K562 (cell line): ENCODE results near the gene LBHD2. TPM values are rescaled to one million over a fixed set of nuclear protein-coding genes. Genes with fewer than 3 reads are reported as not detected.

Experiments used
- ATAC-seq: fragments of 200-7000 bp; cut with Tn5 transposase; 3 replicates; pipeline ENCODE4 v1.9.1; 2020; ENCODE audit warnings: moderate library complexity
- BruUV-seq: library from RNA; stranded (reverse); fragments of 400-500 nt; replicated peaks from 2 replicates; lab custom pipeline; 2021; lab: Mats Ljungman, UMichigan
- CTCF ChIA-PET: fragments of 300-600 bp; formaldehyde crosslinking; extraction: SDS; loops from one replicate; lab custom pipeline; 2021; ENCODE audit warnings: low intra/inter-chr PET ratio; lab: Yijun Ruan, JAX
- POLR2A ChIA-PET: fragments of 300-600, 350-650 bp; sonication (Branson Sonifier 250); formaldehyde crosslinking; extraction: SDS; loops from one replicate; lab custom pipeline; 2021; ENCODE audit warnings: antibody characterized with exemption, inconsistent platforms; lab: Yijun Ruan, JAX
- DNase-seq, 4 experiments: peaks; one replicate each; pipeline versions ENCODE4 v3.0.0 to v3.0.0-alpha.2; 2011 to 2018; ENCODE audit warnings: low spot score in 3 of 4, mixed read lengths in 3 of 4; ENCODE audit errors: extremely low read depth in 1 of 4
- FAIRE-seq: peaks from 2 replicates; lab custom pipeline; 2011; peaks lifted over from hg19 to GRCh38; lab: Jason Lieb, UNC
- H2AFZ ChIP-seq: 2 replicates; pipeline ENCODE4 v1.6.0; 2011; ENCODE audit warnings: low read depth, low read length, control low read depth, inconsistent platforms
- H3K27ac ChIP-seq: fragments of 200-600 bp; 3 replicates; pipeline ENCODE4 v1.8.0; 2011; ENCODE audit warnings: low read depth, mild to moderate bottlenecking, control low read depth, inconsistent platforms, low read length, moderate library complexity, mixed read lengths; ENCODE audit errors: extremely low read depth
- H3K27me3 ChIP-seq, 2 experiments: fragments of 300-600 bp in 1 of 2; 2 replicates in 1 of 2; 3 replicates in 1 of 2; pipeline versions ENCODE4 v1.6.0 to v1.8.0; 2011; ENCODE audit warnings: inconsistent platforms in 2 of 2, low read length in 2 of 2, mild to moderate bottlenecking in 1 of 2, mixed read lengths in 1 of 2, moderate library complexity in 1 of 2; ENCODE audit not compliant: control insufficient read depth in 2 of 2, insufficient read depth in 2 of 2
- H3K36me3 ChIP-seq: fragments of 300-600 bp; 3 replicates; pipeline ENCODE4 v1.8.0; 2011; ENCODE audit warnings: mild to moderate bottlenecking, low read length, inconsistent platforms; ENCODE audit not compliant: control insufficient read depth, insufficient read depth
- H3K4me1 ChIP-seq, 2 experiments: fragments of 200-600 bp in 1 of 2; replicated peaks in 1 of 2; 2 replicates in 1 of 2; 3 replicates in 1 of 2; pipeline versions ENCODE4 v1.5.1 to v1.8.0; 2011; ENCODE audit warnings: inconsistent platforms in 2 of 2, low read length in 2 of 2, mild to moderate bottlenecking in 1 of 2, mixed read lengths in 1 of 2, moderate library complexity in 1 of 2; ENCODE audit not compliant: control insufficient read depth in 2 of 2, insufficient read depth in 2 of 2
- H3K4me2 ChIP-seq: 2 replicates; pipeline ENCODE4 v1.6.1; 2011; ENCODE audit warnings: low read length, control low read depth, inconsistent platforms, mixed read lengths; ENCODE audit not compliant: insufficient read depth
- H3K4me3 ChIP-seq: fragments of 200-600 bp; sonication (generic), shearing (Covaris generic); 2 replicates; pipeline ENCODE4 v1.5.1; 2016; ENCODE audit warnings: control low read depth, inconsistent platforms
- H3K79me2 ChIP-seq: fragments of 200-600 bp; 3 replicates; pipeline ENCODE4 v1.8.0; 2011; ENCODE audit warnings: low read length, inconsistent platforms; ENCODE audit not compliant: control insufficient read depth, insufficient read depth
- H3K9ac ChIP-seq, 2 experiments: 2 replicates each; pipeline versions ENCODE4 v1.6.0 to v1.6.1; 2011; ENCODE audit warnings: low read depth in 2 of 2, low read length in 2 of 2, control low read depth in 1 of 2, inconsistent platforms in 1 of 2, mild to moderate bottlenecking in 1 of 2, mixed read lengths in 1 of 2; ENCODE audit not compliant: insufficient read depth in 1 of 2
- H3K9me1 ChIP-seq: one replicate; pipeline ENCODE4 v1.6.0; 2011; ENCODE audit warnings: inconsistent platforms, mild to moderate bottlenecking, low read length, moderate library complexity; ENCODE audit not compliant: control insufficient read depth, insufficient read depth
- H3K9me3 ChIP-seq: replicated peaks from 2 replicates; pipeline ENCODE4 v1.5.1; 2011; ENCODE audit warnings: low read depth, low read length, inconsistent platforms; ENCODE audit not compliant: control insufficient read depth, insufficient read depth
- H4K20me1 ChIP-seq: replicated peaks from 2 replicates; pipeline ENCODE4 v1.6.1; 2011; ENCODE audit warnings: low read length, inconsistent platforms, mixed read lengths; ENCODE audit not compliant: control insufficient read depth, insufficient read depth
- POU5F1 ChIP-seq: fragments of 150-350 bp; IDR thresholded peaks from 2 replicates; pipeline ENCODE4 v1.6.1; 2014; ENCODE audit warnings: borderline replicate concordance, low read length, low read depth, mild to moderate bottlenecking; ENCODE audit not compliant: partially characterized antibody
- PRPF4 ChIP-seq: fragments of 200-400 bp; formaldehyde crosslinking; IDR thresholded peaks from one replicate; pipeline ENCODE4 v1.6.1; 2017; ENCODE audit warnings: low read length, low read depth, mild to moderate bottlenecking; ENCODE audit not compliant: insufficient read depth, poor library complexity, severe bottlenecking
- ZFP36 ChIP-seq: fragments of 150-350 bp; IDR thresholded peaks from 2 replicates; pipeline ENCODE4 v1.6.1; 2018; ENCODE audit warnings: low read length, low read depth; ENCODE audit not compliant: partially characterized antibody
- ZKSCAN3 ChIP-seq: fragments of 250-450 bp; sonication (Bioruptor Pico); IDR thresholded peaks from 2 replicates; pipeline ENCODE4 v1.4.0; 2020
- ZNF695 ChIP-seq: fragments of 450-650 bp; formaldehyde crosslinking; IDR thresholded peaks from 2 replicates; pipeline ENCODE4 v1.4.0; 2020; ENCODE audit warnings: mild to moderate bottlenecking, moderate library complexity
- WGBS: fragments of 100-300 bp; shearing (Covaris generic); methylation state at CpG from one replicate; pipeline ENCODE4 v1.1.6; 2016; ENCODE audit warnings: low coverage, mixed read lengths; ENCODE audit not compliant: insufficient coverage; ENCODE audit errors: missing lambda C conversion rate; 5-methylcytosine and 5-hydroxymethylcytosine counted together
- in situ Hi-C: fragments of 300-500 bp; cut with MboI; formaldehyde crosslinking; loops from 4 replicates; pipeline ENCODE4 v1.15.0; 2018; ENCODE audit warnings: inconsistent platforms, mixed read lengths
- intact Hi-C: fragments of 100-400 bp; cut with micrococcal nuclease; formaldehyde crosslinking; loops from 2 replicates; pipeline ENCODE4 v1.14.2; 2022
- polyA plus RNA-seq, 8 experiments: library from polyadenylated mRNA; depleted of rRNA in 4 of 8; stranded (reverse) in 5 of 8; unstranded in 3 of 8; fragments of >200 nt; fragmentation: Nextera tagmentation in 2 of 8; fragmentation: Illumina TruSeq in 1 of 8; extraction: Ambion mirVana in 2 of 8; extraction: Trizol in 1 of 8; gene quantifications; 2 replicates each; pipeline versions ENCODE4 v1.2.1 to v1.2.3, GENCODE V29; 2011 to 2014; ENCODE audit warnings: inconsistent platforms in 1 of 8, missing spikeins in 1 of 8
- total RNA-seq, 7 experiments: library from RNA; depleted of rRNA in 6 of 7; stranded (reverse); fragments of >200 nt in 6 of 7; fragmentation: Illumina TruSeq in 2 of 7; extraction: Trizol in 2 of 7; gene quantifications; 2 replicates each; pipeline versions ENCODE4 v1.2.1 to v1.2.3, GENCODE V29; 2011 to 2021; ENCODE audit warnings: low replicate concordance in 1 of 7

LBHD2 gene
- total and polyA plus RNA-seq, 9 of the 15 experiments (the other 6 are each of a cell fraction or from before 2014, with no cell fraction given), result not detected

DNA sequence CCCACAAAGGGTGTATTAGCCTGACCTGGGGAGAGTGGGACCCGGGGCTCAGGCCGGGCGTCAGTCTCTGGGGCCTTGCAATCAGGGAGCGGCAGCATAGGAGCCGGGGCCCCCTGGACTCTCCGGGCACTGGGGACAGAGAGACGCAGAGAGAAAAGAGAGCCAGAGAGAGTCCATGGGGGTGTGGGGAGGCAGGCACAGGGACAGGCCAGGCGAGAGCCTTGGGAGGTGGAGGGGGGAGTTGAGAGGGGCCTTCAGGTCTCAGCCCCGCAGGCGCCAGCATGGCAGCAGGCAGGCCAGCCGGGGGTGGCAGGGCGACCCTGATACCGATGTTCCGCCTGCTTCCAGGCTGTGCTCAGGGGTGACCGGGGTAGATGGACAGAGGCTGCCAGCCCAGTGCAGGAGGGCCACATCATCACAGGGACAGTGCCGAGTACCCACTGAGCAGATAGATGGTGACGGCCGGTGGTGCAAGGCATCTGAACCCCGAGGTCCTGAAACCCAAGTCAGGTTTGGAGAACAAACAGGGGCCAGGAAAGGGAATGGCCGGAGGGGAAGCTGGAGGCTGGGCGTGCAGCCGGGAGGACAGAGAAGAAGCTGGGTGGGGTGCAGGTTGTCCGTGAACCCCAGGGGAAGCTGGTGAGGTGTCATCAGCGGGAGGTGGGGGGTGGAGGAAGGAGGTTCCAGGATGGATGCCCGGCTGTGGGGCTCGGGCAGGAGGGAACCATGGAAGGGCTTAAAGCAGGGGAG is 13.4 kb downstream of the LBHD2 start:
- no peak for FAIRE-seq

More for the DNA sequence above, 13.4 kb downstream of the LBHD2 start:
- Histone ChIP-seq H3K4me3 (no peak overlapping the region), H3K9me3 (no peaks in the 10 kb centered on the region), H3K9me1 (no peaks in the 10 kb centered on the region), H3K79me2 (peaks cover 11% of the 10 kb centered on the region; the same call in 2 of the 3 replicates), H3K36me3 (peaks cover 6% of the 10 kb centered on the region; the same call in 1 of the 3 replicates), H3K4me2 (no peak overlapping the region), H3K4me1 (peaks cover 26 to 81% of the 10 kb centered on the region in 2 experiments), H3K9ac (peak overlapping the region in 1 of 2 experiments; percentile 82; a peak in 2 of 4 replicates), H2AFZ (peak overlapping the region; percentile 94; the same call in 1 of the 2 replicates), H3K27me3 (no peaks in the 10 kb centered on the region), H3K27ac (no peak overlapping the region), H4K20me1 (no peaks in the 10 kb centered on the region)
- in situ Hi-C loops (no loop called here), intact Hi-C loops (no loop called here)
- WGBS, result 87% methylated on average over 17 of the region's 26 CpGs
- ATAC-seq, result no peak
- TF ChIP-seq ZFP36, result no peak
- no peak for TF ChIP-seq PRPF4
- TF ChIP-seq POU5F1, result no peak
- no peak for TF ChIP-seq ZKSCAN3 (CRISPR knock-in tag)
- TF ChIP-seq ZNF695 (CRISPR knock-in tag), result no peak
- ChIA-PET POLR2A (interaction anchor here (0.6 to 2.0 kb wide), 2 partner anchors 10 to 408 kb away, joined by 3 to 7 read pairs; no protein-coding TSS in a partner anchor), CTCF (no interaction called here)
- no peak for DNase-seq
- BruUV-seq, result no TSS peak
